Measurements from ENCODE around the gene ZBTB42.

GRCh38 chr14:104786091-104786586 lies 14.8 kb upstream of the ZBTB42 start:
- TF ChIP-seq REST (IDR thresholded peaks at IDR 0.05; ENCODE audit: insufficient read depth in 1 of 2, low read depth in 2 of 2, low read length in 2 of 2) (no peak), TAF1 (IDR thresholded peaks at IDR 0.05; ENCODE audit: borderline replicate concordance, insufficient read depth, low read length) (no peak), SIN3A (IDR thresholded peaks at IDR 0.05; ENCODE audit: borderline replicate concordance, insufficient read depth, low read length) (no peak)
